Right lobe of liver (tissue), 6 donors: ENCODE results near the gene TBC1D10A. TPM values are rescaled to one million over a fixed set of nuclear protein-coding genes. Genes with fewer than 3 reads are reported as not detected.

Experiments used
- ATAC-seq, 4 donors: fragments of 200-7000 bp; cut with Tn5 transposase; one replicate each; pipeline ENCODE4 v1.9.1; 2020; ENCODE audit warnings: mild to moderate bottlenecking in 4 of 4, moderate library complexity in 4 of 4
- DNase-seq, 3 donors: peaks; one replicate each; pipeline ENCODE4 v3.0.0-alpha.2; 2020
- H3K27ac ChIP-seq, 3 donors: fragments of 200-600 bp; one replicate each; pipeline ENCODE4 v1.8.0; 2022
- H3K27me3 ChIP-seq, 2 donors: fragments of 200-600 bp; one replicate each; pipeline ENCODE4 v1.8.0; 2022
- H3K36me3 ChIP-seq, 4 donors: fragments of 200-600 bp; sonication (generic) in 1 of 4; one replicate each; pipeline versions ENCODE4 v1.5.1 to v1.8.0; 2017 to 2022; ENCODE audit warnings: control low read depth in 1 of 4
- H3K4me1 ChIP-seq, 4 donors: fragments of 200-600 bp; sonication (generic) in 1 of 4; one replicate each; pipeline versions ENCODE4 v1.5.1 to v1.8.0; 2017 to 2022; ENCODE audit warnings: control low read depth in 1 of 4
- H3K4me3 ChIP-seq, 3 donors: fragments of 200-600 bp; one replicate each; pipeline ENCODE4 v1.8.0; 2022
- H3K9me3 ChIP-seq, 4 donors: fragments of 200-600 bp; sonication (generic) in 1 of 4; one replicate each; pipeline versions ENCODE4 v1.5.1 to v1.8.0; 2017 to 2022; ENCODE audit warnings: control low read depth in 1 of 4
- CTCF ChIP-seq, 4 donors: fragments of 200-600 bp in 3 of 4; fragments of 450-650 bp in 1 of 4; IDR thresholded peaks; one replicate each; pipeline versions ENCODE4 v1.5.1 to v1.8.0; 2016 to 2022; ENCODE audit warnings: antibody characterized with exemption in 4 of 4, mild to moderate bottlenecking in 2 of 4
- POLR2A ChIP-seq: fragments of 450-650 bp; IDR thresholded peaks from one replicate; pipeline ENCODE4 v1.6.1; 2017; ENCODE audit warnings: antibody characterized with exemption, mild to moderate bottlenecking
- WGBS: methylation state at CpG from one replicate; pipeline ENCODE4 v1.1.6; 2018; ENCODE audit warnings: low coverage, low lambda C conversion rate; ENCODE audit not compliant: insufficient coverage; ENCODE audit errors: missing lambda C conversion rate; 5-methylcytosine and 5-hydroxymethylcytosine counted together
- intact Hi-C, 2 donors: fragments of 100-400 bp; cut with DNase I; formaldehyde crosslinking; loops; one replicate each; pipeline versions ENCODE4 v1.11.2 to v1.14.1; 2022
- total RNA-seq, 6 experiments: library from RNA; depleted of rRNA in 2 of 6; stranded (reverse); fragments of >200 nt in 2 of 6; fragmentation: NEBNext Ultra II Directional in 3 of 6; extraction: Animal tissue kit (Norgen Biotek cat#: 25700) in 3 of 6; gene quantifications; one replicate each; pipeline versions ENCODE4 v1.1.0 to v1.2.4, GENCODE V29; 2016 to 2023
- donor health status: DM: no; HTN: yes; CAD: no.
- donor health status: DM: no; HTN: no; CAD: no.
- donor health status: DM: no; HTN: no; CAD: no.
- donor health status: DM: no; HTN: yes; CAD: no.
- donor health status: DM: no; HTN: yes; CAD: no.

Gene TBC1D10A
- total RNA-seq, 6 experiments from 2014 or later, result 6.6 to 12.6 (median 10.0) TPM

GRCh38 chr22:30332551-30332950, 5.8 kb upstream of the TBC1D10A start:
- Histone ChIP-seq H3K4me1 (peaks cover 0 to 12% (median under 1%) of the 10 kb centered on the region in 4 donors), H3K27me3 (no peaks in the 10 kb centered on the region), H3K4me3 (no peak overlapping the region), H3K27ac (no peak overlapping the region), H3K9me3 (no peaks in the 10 kb centered on the region), H3K36me3 (peaks cover 15 to 60% (median 41%) of the 10 kb centered on the region in 4 donors)
- ATAC-seq (no peak), DNase-seq (no peak)
- intact Hi-C loops, result no loop called here
- WGBS, result 81% methylated on average over 3 of the region's 5 CpGs
- no peak for TF ChIP-seq POLR2A
- TF ChIP-seq CTCF (IDR thresholded peaks at IDR 0.05), result no peak

GRCh38 chr22:30328466-30329049, 1.8 kb upstream of the TBC1D10A start:
- 100% methylated on average over 1 of the region's 3 CpGs for WGBS
- intact Hi-C loops, result no loop called here
- ATAC-seq, result no peak

GRCh38 chr22:30327864-30328345, 1.2 kb upstream of the TBC1D10A start:
- ATAC-seq (peak in 2 of 4 donors; percentile 15 to 28), DNase-seq (peak in 1 of 3 donors; percentile 31)
- no peak for TF ChIP-seq POLR2A
- TF ChIP-seq CTCF (IDR thresholded peaks at IDR 0.05), result peak in 3 of 4 donors; percentile 21 to 30 (median 29)
- H3K36me3 ChIP-seq, result peaks cover 0 to 13% (median 4%) of the 10 kb centered on the region in 4 donors
- WGBS, result 51% methylated on average over 5 of the region's 5 CpGs
- no peaks in the 10 kb centered on the region for H3K9me3 ChIP-seq
- intact Hi-C loops, result no loop called here
- no peaks in the 10 kb centered on the region for H3K27me3 ChIP-seq
- peak overlapping the region in 1 of 3 donors; percentile 57 for H3K27ac ChIP-seq
- H3K4me3 ChIP-seq, result no peak overlapping the region
- H3K4me1 ChIP-seq, result peaks cover 0 to 41% (median 17%) of the 10 kb centered on the region in 4 donors

More at GRCh38 chr22:30328466-30329049, 1.8 kb upstream of the TBC1D10A start:
- no peaks in the 10 kb centered on the region for H3K27me3 ChIP-seq
- DNase-seq, result no peak
- H3K4me1 ChIP-seq, result peaks cover 0 to 34% (median 15%) of the 10 kb centered on the region in 4 donors
- H3K4me3 ChIP-seq, result no peak overlapping the region
- H3K27ac ChIP-seq, result no peak overlapping the region
- TF ChIP-seq POLR2A, result no peak
- no peak for TF ChIP-seq CTCF (IDR thresholded peaks at IDR 0.05)
- no peaks in the 10 kb centered on the region for H3K9me3 ChIP-seq
- H3K36me3 ChIP-seq, result peaks cover 2 to 20% (median 9%) of the 10 kb centered on the region in 4 donors

- intact Hi-C loops, result no loop called here
- TF ChIP-seq POLR2A, result no peak
- no peak for TF ChIP-seq CTCF (IDR thresholded peaks at IDR 0.05)
- Histone ChIP-seq H3K36me3 (peaks cover 0 to 7% (median 2%) of the 10 kb centered on the region in 4 donors), H3K4me3 (peak overlapping the region; percentile 88 to 97 (median 95)), H3K9me3 (no peaks in the 10 kb centered on the region), H3K27ac (peak overlapping the region; percentile 59 to 78 (median 63)), H3K4me1 (peaks cover 0 to 52% (median 17%) of the 10 kb centered on the region in 4 donors), H3K27me3 (no peaks in the 10 kb centered on the region)
- WGBS, result 0% methylated on average over 7 of the region's 34 CpGs
- DNase-seq, result peak in 2 of 3 donors; percentile 47 to 66
- ATAC-seq, result peak; percentile 33 to 48 (median 41)
These were observed 461 bp downstream of the TBC1D10A start for GRCh38 chr22:30326255-30326705.
